HG02852 (cell line): ENCODE measurements around the gene SP8.
"Not testable (repeated sequence)": the region's sequence is repeated elsewhere in the genome, so short reads cannot be mapped to it uniquely, and the experiment has no call there.

ENCODE experiments used
- ATAC-seq: cut with Tn5 transposase; IDR thresholded peaks from one replicate; pipeline ENCODE4 v1.9.1; 2021; ENCODE audit warnings: mild to moderate bottlenecking, moderate library complexity; ENCODE audit not compliant: unreplicated experiment

SP8 gene

GRCh38 chr7:20786779-20787659 lies at the start of gene SP8:
SP8 (minus strand) TSS chr7:20786886; CDS start chr7:20786798, 88 bp downstream.
- no peak for ATAC-seq

GRCh38 chr7:20836424-20836823 lies 49.7 kb upstream of the SP8 start:
- not testable (repeated sequence) for ATAC-seq

- ATAC-seq: no peak
These were observed 48.5 kb upstream of the SP8 start for GRCh38 chr7:20835111-20835750.

- ATAC-seq: no peak
These were observed 48.0 kb upstream of the SP8 start for GRCh38 chr7:20834656-20835055.

GRCh38 chr7:20831956-20832355 lies 45.3 kb upstream of the SP8 start:
- no peak for ATAC-seq

- ATAC-seq: no peak
These were observed 44.8 kb upstream of the SP8 start for GRCh38 chr7:20831451-20831850.

GRCh38 chr7:20828947-20829346 lies 42.3 kb upstream of the SP8 start:
- ATAC-seq: no peak

- no peak for ATAC-seq
These were observed 40.5 kb upstream of the SP8 start for GRCh38 chr7:20827172-20827571.

- ATAC-seq: no peak
These were observed 39.6 kb upstream of the SP8 start for GRCh38 chr7:20826243-20826642.

GRCh38 chr7:20825555-20825954 lies 38.9 kb upstream of the SP8 start:
- no peak for ATAC-seq

GRCh38 chr7:20821390-20821789 lies 34.7 kb upstream of the SP8 start:
- not testable (repeated sequence) for ATAC-seq

- ATAC-seq: no peak
These were observed 29.8 kb upstream of the SP8 start for GRCh38 chr7:20816372-20816959.

GRCh38 chr7:20804345-20804744 lies 17.7 kb upstream of the SP8 start:
- ATAC-seq: no peak

GRCh38 chr7:20799566-20800366 lies 13.1 kb upstream of the SP8 start:
- no peak for ATAC-seq

- ATAC-seq: no peak
These were observed 12.0 kb upstream of the SP8 start for GRCh38 chr7:20798694-20799121.

GRCh38 chr7:20798081-20798693 lies 11.5 kb upstream of the SP8 start:
- ATAC-seq: peak; percentile 81

GRCh38 chr7:20797462-20798080 lies 10.9 kb upstream of the SP8 start:
- peak; percentile 57 for ATAC-seq

GRCh38 chr7:20797042-20797461 lies 10.4 kb upstream of the SP8 start:
- ATAC-seq: no peak

- ATAC-seq: no peak
These were observed 9.8 kb upstream of the SP8 start for GRCh38 chr7:20796500-20796899.

GRCh38 chr7:20795881-20796280 lies 9.2 kb upstream of the SP8 start:
- no peak for ATAC-seq
